NCI-H2196 (cell line): ENCODE measurements around the gene DUOX1.

Experiments used
- DNase-seq: peaks from one replicate; lab custom pipeline; 2025; ENCODE audit not compliant: unreplicated experiment; lab: John Stamatoyannopoulos, UW

The DUOX1 gene

DNA sequence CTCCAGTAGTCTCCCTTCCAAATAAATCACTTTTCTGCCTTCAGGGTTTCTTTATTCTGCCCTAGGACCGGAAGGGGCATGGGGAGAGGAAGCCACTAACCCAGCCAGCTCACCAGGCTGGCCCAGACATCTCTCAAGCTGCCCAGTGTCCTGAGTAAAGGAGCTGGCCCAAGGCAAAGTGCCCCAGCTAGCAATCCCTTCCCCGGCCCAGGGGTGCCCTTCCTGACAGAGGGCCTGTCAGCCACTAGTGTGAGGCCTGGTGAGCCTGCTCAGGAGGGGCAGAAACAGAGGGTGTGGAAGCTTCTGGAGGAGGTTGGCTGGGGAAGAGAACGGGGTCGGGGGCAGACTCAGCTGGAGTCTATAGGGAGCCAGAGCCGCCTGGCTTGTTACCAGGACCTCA lies 35.7 kb downstream of the DUOX1 start:
- DNase-seq: no peak

GRCh38 chr15:45166834-45167630 lies 37.2 kb downstream of the DUOX1 start:
- DNase-seq: peak; percentile 67

GRCh38 chr15:45167631-45168205 lies 37.9 kb downstream of the DUOX1 start:
- no peak for DNase-seq

DNA sequence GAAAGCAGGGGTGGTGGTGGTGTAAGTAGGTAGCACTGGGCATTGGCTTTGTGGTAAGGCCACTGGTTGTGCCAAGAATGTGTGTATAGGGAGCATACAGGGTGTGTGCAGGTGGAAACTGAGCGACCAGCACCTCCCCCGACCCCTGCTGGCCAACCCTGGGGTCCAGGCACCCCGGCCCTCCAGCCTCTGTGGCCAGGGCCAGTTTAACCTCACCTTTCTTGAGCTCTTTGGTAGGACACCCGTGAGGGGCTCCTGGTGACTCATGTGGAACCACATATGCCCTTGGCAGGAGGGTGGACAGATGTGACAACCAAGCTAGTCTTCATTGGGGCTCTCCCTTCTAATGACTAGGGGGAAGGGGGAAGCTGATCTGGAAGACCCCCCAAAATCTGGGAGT lies 38.5 kb downstream of the DUOX1 start:
- no peak for DNase-seq

GRCh38 chr15:45168751-45169551 lies 39.2 kb downstream of the DUOX1 start:
- DNase-seq: no peak

GRCh38 chr15:45169608-45170480 lies 40.0 kb downstream of the DUOX1 start:
- no peak for DNase-seq

DNA sequence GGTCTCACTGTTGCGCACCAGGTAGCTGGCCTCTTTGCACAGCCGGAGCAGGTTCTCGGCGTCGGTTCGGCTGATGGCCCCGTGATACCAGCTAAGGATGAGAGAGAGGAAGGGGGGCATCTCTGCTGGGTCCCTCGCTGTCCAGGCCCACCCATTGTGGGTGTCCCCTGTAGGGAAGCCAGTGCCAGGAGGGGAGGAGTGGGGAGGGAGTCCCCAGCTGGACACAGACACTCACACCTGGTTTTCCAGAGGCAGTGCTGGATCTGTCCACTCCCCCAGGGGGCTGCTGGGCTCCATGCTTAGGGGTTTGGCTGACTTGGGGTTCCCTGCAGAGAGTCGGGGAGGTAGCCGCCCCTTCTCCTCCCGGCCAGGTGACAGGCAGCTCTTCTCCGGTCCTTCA lies 42.1 kb downstream of the DUOX1 start:
- DNase-seq: no peak

DNA sequence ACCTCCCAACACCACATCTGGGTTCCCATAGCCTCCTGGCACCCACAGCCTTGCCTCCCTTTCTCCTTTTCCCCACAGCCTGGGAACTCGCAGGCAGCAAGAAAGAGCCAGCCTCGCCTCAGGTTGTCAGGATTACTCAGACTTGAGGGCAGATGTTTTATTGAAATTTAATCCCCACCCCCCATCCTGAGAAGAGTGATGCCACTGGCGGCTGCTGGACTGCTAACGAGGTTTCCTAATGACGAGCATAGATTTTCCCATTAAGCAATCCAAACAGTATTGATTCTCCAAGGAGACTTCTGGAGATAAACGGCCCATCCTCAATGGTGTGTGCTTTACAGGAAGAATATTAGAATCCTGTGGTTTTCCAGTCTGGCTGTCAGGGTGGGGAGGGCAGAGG lies 44.3 kb downstream of the DUOX1 start:
- DNase-seq: no peak

DNA sequence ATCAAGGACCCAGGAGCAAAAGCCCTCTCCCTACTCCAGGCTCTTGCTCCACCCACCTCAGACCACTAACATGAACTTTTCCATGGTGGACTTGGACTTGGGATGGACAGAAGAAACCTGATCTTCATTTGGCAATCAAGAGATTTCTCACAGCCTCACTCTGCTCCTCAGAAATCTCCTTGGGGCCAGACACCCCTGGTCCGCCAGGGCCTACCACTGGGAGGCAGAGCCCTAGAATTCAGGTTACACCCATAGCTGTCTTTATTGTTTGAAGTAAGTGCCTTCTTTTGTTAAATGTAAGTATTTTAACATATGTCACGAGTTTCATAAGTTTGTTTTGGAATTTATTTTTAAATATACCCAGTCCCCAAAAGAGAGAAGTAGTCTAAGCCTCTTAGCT lies 44.8 kb downstream of the DUOX1 start:
- no peak for DNase-seq

GRCh38 chr15:45177285-45177684 lies 47.5 kb downstream of the DUOX1 start:
- no peak for DNase-seq

DNA sequence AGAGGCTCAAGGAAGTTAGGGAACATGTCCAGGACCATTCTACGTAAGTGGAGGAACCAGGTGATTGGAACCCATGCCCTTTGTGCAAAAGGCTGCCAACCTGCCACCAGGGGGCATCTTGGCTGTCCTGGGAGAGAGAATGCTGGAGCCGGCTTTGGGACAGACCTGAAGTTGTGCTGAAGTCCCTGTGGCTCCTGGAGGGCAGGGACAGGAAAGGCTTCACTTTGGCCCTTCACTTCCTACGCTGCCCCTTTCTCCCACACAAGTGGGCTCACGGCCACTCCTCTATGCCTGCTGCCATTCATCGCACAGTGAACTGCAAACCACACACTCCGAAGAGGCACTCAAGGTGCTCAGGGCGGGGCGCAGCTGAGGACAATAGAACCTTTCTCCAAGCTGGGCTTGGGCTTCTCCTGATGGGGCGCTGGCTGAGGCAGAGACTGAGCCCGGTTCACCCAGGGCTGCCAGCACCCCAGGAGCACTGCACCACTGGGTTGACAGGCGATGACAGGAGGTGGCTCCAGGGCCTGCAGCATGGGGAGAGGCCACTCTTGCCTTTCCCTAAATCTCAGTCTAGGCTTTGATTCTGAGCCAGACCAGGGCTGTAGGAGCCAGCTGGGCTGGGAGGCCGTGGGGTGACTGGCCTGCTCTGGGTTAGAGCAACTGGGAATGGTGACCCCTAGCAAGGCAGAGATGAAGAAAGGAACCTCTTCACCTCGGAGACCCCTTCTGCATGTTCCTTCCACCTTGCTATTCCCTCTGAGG lies 49.6 kb downstream of the DUOX1 start:
- DNase-seq: no peak

DNA sequence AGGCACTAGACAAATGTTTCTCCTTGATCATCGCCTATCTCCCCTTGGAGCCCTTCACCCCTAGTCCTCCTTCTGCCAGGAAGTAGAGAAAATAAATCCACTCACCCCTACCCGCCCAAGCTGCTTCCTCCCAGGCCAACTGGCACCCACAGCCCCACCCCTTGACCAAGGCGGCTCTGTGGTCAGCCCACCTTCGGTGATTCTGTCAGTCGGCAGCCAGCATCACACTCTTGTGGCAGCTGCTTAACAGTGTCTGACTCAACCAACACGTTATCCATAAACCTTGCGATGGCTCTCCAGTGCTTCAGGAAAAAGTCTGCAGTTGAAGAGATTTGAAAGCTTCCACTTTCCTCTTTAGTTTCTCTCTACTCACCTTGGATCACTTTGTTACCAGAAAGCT lies 50.4 kb downstream of the DUOX1 start:
- DNase-seq: no peak

DNA sequence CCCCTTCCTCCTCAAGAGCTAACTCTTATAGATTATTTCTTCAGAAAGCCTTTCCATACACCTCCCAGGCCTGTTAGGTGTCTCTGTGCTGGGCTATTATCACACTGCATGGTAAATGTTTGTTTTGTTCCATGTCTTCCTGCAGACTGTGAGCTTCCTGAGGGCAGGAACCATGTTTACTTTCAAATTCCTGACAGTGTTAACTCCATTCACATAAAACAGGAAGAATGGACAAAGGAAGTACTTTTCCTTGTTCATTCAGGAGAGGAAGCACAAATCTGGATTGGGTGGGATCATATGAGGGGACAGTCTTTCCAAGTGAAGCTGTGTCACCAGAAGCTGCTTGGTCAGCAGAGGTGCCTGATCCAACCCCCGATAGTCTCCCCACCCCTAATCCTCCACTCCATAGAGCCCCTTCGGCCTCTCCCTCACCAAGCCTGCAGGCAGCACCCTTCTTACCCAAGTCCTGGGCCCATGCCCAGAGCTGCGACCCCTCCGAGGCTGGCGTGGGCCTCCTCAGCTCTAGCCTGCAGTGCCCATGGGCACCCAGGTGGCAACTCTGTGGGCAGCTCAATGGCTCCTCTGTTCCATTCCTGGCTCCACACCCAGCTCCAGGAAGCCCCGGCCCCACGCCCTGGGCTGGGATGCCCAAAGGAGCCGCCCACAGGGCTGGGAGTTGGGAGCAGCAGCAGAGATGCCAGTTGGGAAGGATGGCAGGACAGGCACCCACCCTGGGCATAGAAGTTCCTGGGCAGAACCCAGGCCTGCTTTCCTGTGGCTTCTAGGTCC lies 51.0 kb downstream of the DUOX1 start:
- DNase-seq: no peak

- peak; percentile 5 for DNase-seq
Measured at GRCh38 chr15:45181491-45182285, 51.9 kb downstream of the DUOX1 start.

DNA sequence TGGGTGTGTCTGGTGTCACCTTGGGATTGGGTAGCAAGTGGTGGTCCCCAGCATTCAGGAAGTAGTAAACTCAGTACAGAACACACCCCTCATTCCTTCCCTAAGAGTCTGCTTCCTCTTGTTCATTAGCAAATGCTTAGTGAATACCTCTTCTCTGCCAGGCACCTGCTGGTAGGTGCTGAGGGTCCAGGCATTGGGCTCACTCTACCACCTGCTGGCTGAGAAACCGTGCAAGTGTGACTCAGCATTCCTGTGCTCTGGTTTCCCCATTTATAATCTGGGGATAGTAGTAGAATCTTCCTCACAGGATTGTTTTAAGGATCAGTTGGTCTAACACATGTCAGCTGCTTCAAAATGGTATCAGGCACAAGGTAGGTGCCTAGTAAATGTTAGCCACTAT lies 53.2 kb downstream of the DUOX1 start:
- DNase-seq: no peak

DNA sequence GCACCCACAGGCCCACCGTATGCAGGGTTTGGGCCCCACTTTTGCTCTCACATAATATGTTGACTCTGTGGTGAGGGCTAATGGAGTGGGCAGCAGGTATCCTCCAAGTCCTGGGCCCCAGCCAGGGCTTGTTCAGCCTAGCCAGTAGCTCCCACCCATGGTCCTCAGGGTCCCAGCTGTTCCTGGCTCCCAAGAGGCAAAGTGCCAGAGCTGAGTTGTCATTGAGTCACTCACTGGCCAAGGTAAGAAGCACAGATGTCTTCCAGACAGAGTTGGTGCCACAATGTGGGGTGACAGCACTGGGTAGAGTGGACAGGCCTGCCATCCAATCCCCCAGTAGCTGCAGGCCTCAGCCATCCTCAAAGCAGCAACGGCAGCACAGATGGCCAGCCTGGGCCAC lies 53.7 kb downstream of the DUOX1 start:
- no peak for DNase-seq

DNA sequence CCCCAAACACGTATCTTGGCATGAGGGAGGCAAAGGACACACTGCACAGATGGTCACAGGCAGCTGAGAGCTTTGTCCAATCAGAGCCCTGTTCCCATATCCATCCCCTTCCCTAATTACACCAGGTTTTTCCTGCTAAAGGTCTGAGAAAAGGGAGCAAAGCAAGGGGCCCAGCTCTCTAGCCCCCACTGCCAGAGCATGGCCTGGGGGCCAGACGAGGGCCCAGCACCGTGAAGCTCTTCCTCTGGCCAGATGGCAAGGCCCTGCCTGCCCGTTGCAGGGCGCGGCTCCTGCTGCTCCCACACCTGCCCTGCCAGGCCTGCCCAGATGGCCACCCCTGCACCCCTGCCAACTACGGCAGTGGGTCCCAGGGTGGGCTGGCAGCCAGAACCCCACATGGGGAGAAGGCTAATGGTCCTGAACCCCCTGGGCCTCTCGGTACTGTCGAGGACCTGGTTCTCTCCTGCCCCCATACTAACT lies 54.8 kb downstream of the DUOX1 start:
- DNase-seq: no peak

- no peak for DNase-seq
Measured at GRCh38 chr15:45185069-45185779, 55.4 kb downstream of the DUOX1 start.
